Cardiac muscle cell (in vitro differentiated cells and primary cell): Measurements from ENCODE around the gene PTPRM. TPM values are rescaled to one million over a fixed set of nuclear protein-coding genes. Genes with fewer than 3 reads are reported as not detected.

Source experiments
- DNase-seq, 2 donors: peaks; one replicate each; pipeline versions ENCODE4 v3.0.0 to v3.0.0-alpha.2; 2010 to 2017; ENCODE audit warnings: low read depth in 1 of 2, low spot score in 1 of 2
- H3K27ac ChIP-seq: fragments of 200-600 bp; sonication (generic); 2 replicates; pipeline ENCODE4 v1.5.1; 2016
- H3K27me3 ChIP-seq: fragments of 200-600 bp; sonication (generic); 2 replicates; pipeline ENCODE4 v1.6.0; 2016; ENCODE audit warnings: control low read depth
- H3K36me3 ChIP-seq: fragments of 200-600 bp; sonication (generic); 2 replicates; pipeline ENCODE4 v1.5.1; 2016; ENCODE audit warnings: control low read depth
- H3K4me1 ChIP-seq: fragments of 200-600 bp; sonication (generic); 2 replicates; pipeline ENCODE4 v1.8.1; 2017; ENCODE audit warnings: low read depth, mild to moderate bottlenecking, mixed run types
- H3K4me3 ChIP-seq: fragments of 200-600 bp; sonication (generic); 2 replicates; pipeline ENCODE4 v1.5.1; 2016; ENCODE audit warnings: mild to moderate bottlenecking
- H3K9me3 ChIP-seq: fragments of 200-600 bp; sonication (generic); 2 replicates; pipeline ENCODE4 v1.5.1; 2017; ENCODE audit warnings: low read depth, mild to moderate bottlenecking, control low read depth
- polyA plus RNA-seq: library from polyadenylated mRNA; unstranded; fragments of >200 nt; fragmentation: Nextera tagmentation; extraction: Ambion mirVana; gene quantifications from 2 replicates; pipeline ENCODE4 v1.2.1, GENCODE V29; 2016
- total RNA-seq: library from RNA; depleted of rRNA; stranded (reverse); fragments of >200 nt; gene quantifications from 2 replicates; pipeline ENCODE4 v1.2.3, GENCODE V29; 2016
- TF ChIP-seq, protein P1 (sequence below): IDR thresholded peaks from 2 replicates; pipeline ENCODE4 v1.5.1; 2012; ENCODE audit warnings: low read depth, mild to moderate bottlenecking, low read length

The PTPRM gene
- total and polyA plus RNA-seq, 2 experiments from 2014 or later: 26.5 to 48.8 TPM

DNA sequence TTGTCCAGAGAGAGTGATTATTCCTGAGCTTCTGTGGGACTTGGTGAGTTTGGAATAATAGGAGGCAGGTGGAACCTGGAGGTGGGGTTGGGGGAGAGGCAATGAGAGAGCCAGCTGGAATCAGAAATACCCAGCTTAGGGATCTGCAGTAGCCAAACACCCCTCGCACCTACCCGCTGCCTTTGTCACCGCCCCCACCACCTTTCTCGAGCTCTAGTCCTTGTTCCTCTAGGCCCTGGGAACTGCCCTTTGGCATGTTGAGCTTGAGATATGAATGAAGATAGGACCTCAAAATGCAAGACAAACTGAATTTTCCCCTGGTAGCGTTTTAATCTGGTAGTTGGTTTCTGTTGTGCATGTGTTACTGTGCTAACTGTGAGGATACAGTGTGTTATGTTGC lies 242.9 kb downstream of the PTPRM start:
- no peak overlapping the region for H3K4me3 ChIP-seq
- no peak for DNase-seq
- H3K4me1 ChIP-seq: peaks cover 50% of the 10 kb centered on the region

DNA sequence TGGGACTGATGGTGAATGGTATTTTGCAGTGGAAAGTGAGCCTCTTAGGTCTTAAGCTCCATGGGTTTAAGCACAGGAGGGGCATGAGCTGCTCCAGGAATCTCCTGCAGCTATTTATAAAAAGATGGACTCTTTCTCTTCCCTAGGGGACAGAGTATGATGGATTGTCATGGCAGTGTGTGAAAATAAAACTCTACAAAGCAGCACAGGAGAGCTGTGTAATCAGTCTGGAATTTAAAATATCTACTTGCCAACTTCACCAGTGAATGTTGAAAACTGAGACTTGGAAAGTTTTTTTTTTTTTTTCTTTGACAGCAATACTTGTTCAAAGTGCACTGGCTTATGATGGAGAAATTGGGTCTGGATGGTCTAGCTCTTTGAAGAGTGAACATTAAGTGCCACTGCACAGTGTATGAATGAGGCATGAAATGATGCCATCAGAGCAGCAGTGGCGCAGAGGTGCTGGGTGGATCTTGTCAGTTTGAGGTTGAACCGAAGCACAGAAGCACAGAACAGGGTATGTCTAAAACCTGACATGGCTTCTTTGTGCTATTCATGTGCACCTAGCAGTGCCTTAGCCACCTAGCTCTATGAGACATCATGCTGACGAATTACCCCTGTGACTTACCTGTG lies 245.4 kb downstream of the PTPRM start:
- TF ChIP-seq, protein P1, sequence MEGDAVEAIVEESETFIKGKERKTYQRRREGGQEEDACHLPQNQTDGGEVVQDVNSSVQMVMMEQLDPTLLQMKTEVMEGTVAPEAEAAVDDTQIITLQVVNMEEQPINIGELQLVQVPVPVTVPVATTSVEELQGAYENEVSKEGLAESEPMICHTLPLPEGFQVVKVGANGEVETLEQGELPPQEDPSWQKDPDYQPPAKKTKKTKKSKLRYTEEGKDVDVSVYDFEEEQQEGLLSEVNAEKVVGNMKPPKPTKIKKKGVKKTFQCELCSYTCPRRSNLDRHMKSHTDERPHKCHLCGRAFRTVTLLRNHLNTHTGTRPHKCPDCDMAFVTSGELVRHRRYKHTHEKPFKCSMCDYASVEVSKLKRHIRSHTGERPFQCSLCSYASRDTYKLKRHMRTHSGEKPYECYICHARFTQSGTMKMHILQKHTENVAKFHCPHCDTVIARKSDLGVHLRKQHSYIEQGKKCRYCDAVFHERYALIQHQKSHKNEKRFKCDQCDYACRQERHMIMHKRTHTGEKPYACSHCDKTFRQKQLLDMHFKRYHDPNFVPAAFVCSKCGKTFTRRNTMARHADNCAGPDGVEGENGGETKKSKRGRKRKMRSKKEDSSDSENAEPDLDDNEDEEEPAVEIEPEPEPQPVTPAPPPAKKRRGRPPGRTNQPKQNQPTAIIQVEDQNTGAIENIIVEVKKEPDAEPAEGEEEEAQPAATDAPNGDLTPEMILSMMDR: no peak
- H3K4me1 ChIP-seq: peaks cover 50% of the 10 kb centered on the region
- DNase-seq: peak; percentile 68 to 80
- H3K4me3 ChIP-seq: no peak overlapping the region
- H3K36me3 ChIP-seq: no peaks in the 10 kb centered on the region
- H3K27me3 ChIP-seq: no peaks in the 10 kb centered on the region
- no peaks in the 10 kb centered on the region for H3K9me3 ChIP-seq
- peak overlapping the region; percentile 84 for H3K27ac ChIP-seq

More for the DNA sequence above, 242.9 kb downstream of the PTPRM start:
- TF ChIP-seq, protein P1: no peak
- no peaks in the 10 kb centered on the region for H3K36me3 ChIP-seq
- H3K9me3 ChIP-seq: no peaks in the 10 kb centered on the region
- no peaks in the 10 kb centered on the region for H3K27me3 ChIP-seq
- H3K27ac ChIP-seq: peak overlapping the region; percentile 84

DNA sequence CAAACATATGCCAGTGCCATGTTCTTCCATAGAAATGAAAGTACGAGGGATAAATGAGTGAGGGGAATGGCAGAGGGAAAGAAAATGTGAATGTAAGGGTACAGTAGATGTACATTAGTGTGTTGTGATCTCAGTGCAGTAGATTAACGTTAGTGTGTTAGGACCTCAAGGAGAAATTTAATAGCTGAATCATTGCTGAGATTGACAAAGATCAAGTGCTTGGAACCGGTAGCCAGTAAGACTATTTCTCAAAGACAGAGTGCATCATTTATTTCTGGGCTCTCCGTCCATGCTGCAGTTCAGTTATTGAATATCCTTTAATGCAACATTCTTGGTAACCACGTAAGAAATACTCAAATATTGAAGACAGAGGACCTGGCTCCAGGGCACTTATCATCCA lies 246.0 kb downstream of the PTPRM start:
- TF ChIP-seq, protein P1: no peak
- H3K36me3 ChIP-seq: no peaks in the 10 kb centered on the region
- peak overlapping the region; percentile 84 for H3K27ac ChIP-seq
- H3K4me1 ChIP-seq: peaks cover 44% of the 10 kb centered on the region
- DNase-seq: no peak
- H3K27me3 ChIP-seq: no peaks in the 10 kb centered on the region
- H3K9me3 ChIP-seq: no peaks in the 10 kb centered on the region
- no peak overlapping the region for H3K4me3 ChIP-seq

DNA sequence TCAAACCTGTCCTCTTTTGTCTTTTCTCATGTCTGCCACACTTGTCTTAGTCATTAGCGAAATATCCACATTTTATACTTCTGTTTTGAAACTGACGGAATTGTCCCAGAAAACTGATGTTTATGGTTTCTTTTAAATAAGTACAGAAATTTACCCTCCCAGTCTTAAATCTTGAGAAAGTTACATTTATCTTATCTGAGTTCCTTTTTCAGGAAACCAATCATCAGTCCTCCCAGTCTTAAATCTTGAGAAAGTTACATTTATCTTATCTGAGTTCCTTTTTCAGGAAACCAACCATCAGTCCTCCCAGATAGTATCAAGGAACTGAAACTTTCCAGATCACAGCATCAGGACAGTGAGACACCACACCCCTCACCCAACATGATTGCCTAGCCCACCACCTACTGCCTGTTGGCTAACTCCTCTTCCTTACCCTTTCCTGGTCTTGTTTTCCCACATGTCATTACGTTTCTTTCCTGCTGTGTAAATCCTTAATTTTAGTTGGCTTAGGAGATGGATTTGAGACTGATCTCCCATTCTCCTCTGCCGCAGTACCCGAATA lies 247.7 kb downstream of the PTPRM start:
- H3K4me1 ChIP-seq: peaks cover 30% of the 10 kb centered on the region
- no peak overlapping the region for H3K4me3 ChIP-seq
- H3K36me3 ChIP-seq: no peaks in the 10 kb centered on the region
- H3K27me3 ChIP-seq: no peaks in the 10 kb centered on the region
- peak in 1 of 2 donors; percentile 62 for DNase-seq
- TF ChIP-seq, protein P1: no peak
- H3K9me3 ChIP-seq: no peaks in the 10 kb centered on the region
- H3K27ac ChIP-seq: no peak overlapping the region

DNA sequence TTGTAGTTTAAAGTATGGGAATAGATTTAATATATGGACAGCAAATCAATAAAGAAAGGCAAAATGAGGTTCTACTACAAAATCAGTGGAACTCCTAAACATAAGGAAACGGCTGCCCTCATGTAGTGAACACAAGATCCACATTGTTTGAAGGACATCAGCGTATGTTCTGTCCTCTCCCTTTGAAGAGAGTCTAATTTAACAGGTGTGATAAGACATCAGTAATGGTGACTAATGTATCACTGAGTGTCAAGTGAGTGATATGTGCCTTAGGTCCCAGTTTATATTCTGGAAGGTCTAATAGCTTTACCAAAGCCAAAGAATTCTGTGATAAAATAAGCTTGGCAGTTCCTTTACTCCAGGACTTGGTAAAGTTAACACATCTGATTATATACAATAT lies 248.7 kb downstream of the PTPRM start:
- peaks cover 20% of the 10 kb centered on the region for H3K4me1 ChIP-seq
- no peak for DNase-seq
- no peaks in the 10 kb centered on the region for H3K27me3 ChIP-seq
- no peaks in the 10 kb centered on the region for H3K9me3 ChIP-seq
- no peak overlapping the region for H3K27ac ChIP-seq
- H3K36me3 ChIP-seq: no peaks in the 10 kb centered on the region
- no peak overlapping the region for H3K4me3 ChIP-seq
- TF ChIP-seq, protein P1: no peak
